A549 (cell line): ENCODE measurements around the gene PNMA6F.

Experiments used
- CTCF ChIP-seq: fragments of >200 bp; sonication (Bioruptor Twin); formaldehyde crosslinking; IDR thresholded peaks from 3 replicates; pipeline ENCODE4 v1.5.1; 2016
- JUN ChIP-seq, 2 experiments: fragments of >200 bp; sonication (Bioruptor Twin); formaldehyde crosslinking; IDR thresholded peaks; 2 replicates in 1 of 2; 3 replicates in 1 of 2; pipeline ENCODE4 v1.6.1; 2016 to 2017
- MAX ChIP-seq: IDR thresholded peaks from 2 replicates; pipeline ENCODE4 v1.6.1; 2012
- REST ChIP-seq: fragments of 200-600 bp; sonication (generic); IDR thresholded peaks from 2 replicates; pipeline ENCODE4 v1.6.1; 2016; ENCODE audit warnings: antibody characterized with exemption, mild to moderate bottlenecking, moderate library complexity
- SMC3 ChIP-seq: fragments of >200 bp; sonication (Bioruptor Twin); formaldehyde crosslinking; IDR thresholded peaks from 3 replicates; pipeline ENCODE4 v1.6.1; 2018; ENCODE audit warnings: inconsistent platforms
- ZFP36 ChIP-seq: fragments of 450-650 bp; IDR thresholded peaks from 2 replicates; pipeline ENCODE4 v1.6.1; 2014; ENCODE audit warnings: borderline replicate concordance; ENCODE audit not compliant: partially characterized antibody

GRCh38 chrX:153349952-153350351 lies 28.4 kb upstream of the PNMA6F start:
- TF ChIP-seq MAX, result no peak
- no peak for TF ChIP-seq SMC3
- TF ChIP-seq REST, result no peak
- TF ChIP-seq JUN (IDR thresholded peaks at IDR 0.05), result no peak
- no peak for TF ChIP-seq ZFP36
- no peak for TF ChIP-seq CTCF
